Hepatocyte (in vitro differentiated cells): ENCODE data around the gene ZNF407. TPM values are rescaled to one million over a fixed set of nuclear protein-coding genes. Genes with fewer than 3 reads are reported as not detected.

ENCODE experiments used
- DNase-seq: peaks from one replicate; pipeline ENCODE4 v3.0.0-alpha.2; 2016; ENCODE audit warnings: low spot score
- H2AFZ ChIP-seq: fragments of 200-600 bp; sonication (generic); 2 replicates; pipeline ENCODE4 v1.6.0; 2016; ENCODE audit warnings: antibody characterized with exemption, mild to moderate bottlenecking
- H3K27ac ChIP-seq: fragments of 200-600 bp; sonication (generic); 2 replicates; pipeline ENCODE4 v1.5.1; 2016; ENCODE audit warnings: mild to moderate bottlenecking
- H3K27me3 ChIP-seq: fragments of 200-600 bp; sonication (generic); 2 replicates; pipeline ENCODE4 v1.6.1; 2016
- H3K36me3 ChIP-seq: fragments of 200-600 bp; sonication (generic); replicated peaks from 2 replicates; pipeline ENCODE4 v1.5.1; 2016; ENCODE audit warnings: low read depth; ENCODE audit not compliant: insufficient read depth
- H3K4me1 ChIP-seq: fragments of 200-600 bp; sonication (generic); 2 replicates; pipeline ENCODE4 v1.5.1; 2016; ENCODE audit warnings: mild to moderate bottlenecking, moderate library complexity; ENCODE audit not compliant: insufficient read depth
- H3K4me2 ChIP-seq: fragments of 200-600 bp; sonication (generic); 2 replicates; pipeline ENCODE4 v1.6.0; 2016
- H3K4me3 ChIP-seq: fragments of 200-600 bp; sonication (generic); 2 replicates; pipeline ENCODE4 v1.5.1; 2016; ENCODE audit warnings: mild to moderate bottlenecking
- H3K79me2 ChIP-seq: fragments of 200-600 bp; sonication (generic); 2 replicates; pipeline ENCODE4 v1.6.0; 2017; ENCODE audit warnings: mild to moderate bottlenecking
- H3K9me2 ChIP-seq: fragments of 200-600 bp; sonication (generic); replicated peaks from 2 replicates; pipeline ENCODE4 v1.6.0; 2017; ENCODE audit warnings: mild to moderate bottlenecking; ENCODE audit not compliant: insufficient read depth
- H3K9me3 ChIP-seq: fragments of 200-600 bp; sonication (generic); 2 replicates; pipeline ENCODE4 v1.5.1; 2016; ENCODE audit warnings: low read depth, mild to moderate bottlenecking
- H4K20me1 ChIP-seq: fragments of 200-600 bp; sonication (generic); 2 replicates; pipeline ENCODE4 v1.6.0; 2016; ENCODE audit warnings: mild to moderate bottlenecking; ENCODE audit not compliant: insufficient read depth, poor library complexity, severe bottlenecking
- CTCF ChIP-seq: fragments of 200-600 bp; sonication (generic); IDR thresholded peaks from 2 replicates; pipeline ENCODE4 v1.5.1; 2016; ENCODE audit warnings: antibody characterized with exemption, mild to moderate bottlenecking; ENCODE audit not compliant: poor library complexity
- EZH2 ChIP-seq: fragments of 200-600 bp; sonication (generic); IDR thresholded peaks from 2 replicates; pipeline ENCODE4 v1.6.1; 2016; ENCODE audit warnings: antibody characterized with exemption, mild to moderate bottlenecking, borderline replicate concordance
- EZH2phosphoT487 ChIP-seq: fragments of 200-600 bp; sonication (generic); IDR thresholded peaks from one replicate; pipeline ENCODE4 v1.6.1; 2018; ENCODE audit warnings: antibody characterized with exemption, mild to moderate bottlenecking, low read depth, moderate library complexity; ENCODE audit not compliant: unreplicated experiment, severe bottlenecking
- WGBS: methylation state at CpG from one replicate; pipeline ENCODE4 v1.1.6; 2016; ENCODE audit warnings: low lambda C conversion rate; ENCODE audit errors: missing lambda C conversion rate; 5-methylcytosine and 5-hydroxymethylcytosine counted together
- polyA plus RNA-seq: library from polyadenylated mRNA; unstranded; fragments of >200 nt; fragmentation: Nextera tagmentation; extraction: Ambion mirVana; gene quantifications from 2 replicates; pipeline ENCODE4 v1.2.1, GENCODE V29; 2016
- total RNA-seq: library from RNA; depleted of rRNA; stranded (reverse); fragments of >200 nt; gene quantifications from 2 replicates; pipeline ENCODE4 v1.2.3, GENCODE V29; 2014

Gene ZNF407
- total and polyA plus RNA-seq, 2 experiments from 2014 or later, result 3.2 to 12.4 TPM

GRCh38 chr18:74604361-74604760 lies 6.7 kb downstream of the ZNF407 start:
- no peaks in the 10 kb centered on the region for H3K9me2 ChIP-seq
- H3K4me2 ChIP-seq, result no peak overlapping the region

GRCh38 chr18:74604774-74605173 lies 7.1 kb downstream of the ZNF407 start:
- no peaks in the 10 kb centered on the region for H3K9me2 ChIP-seq
- TF ChIP-seq EZH2phosphoT487, result no peak
- no peak for TF ChIP-seq CTCF
- TF ChIP-seq EZH2, result no peak
- H3K4me3 ChIP-seq, result no peak overlapping the region
- H3K36me3 ChIP-seq, result no peaks in the 10 kb centered on the region
- H3K4me2 ChIP-seq, result no peak overlapping the region
- no peak overlapping the region for H3K27ac ChIP-seq
- H3K9me3 ChIP-seq, result no peaks in the 10 kb centered on the region
- peaks cover 4% of the 10 kb centered on the region for H3K4me1 ChIP-seq
- no peak for DNase-seq
- no peak overlapping the region for H2AFZ ChIP-seq
- H3K79me2 ChIP-seq, result peaks cover 90% of the 10 kb centered on the region
- 62% methylated on average over 4 of the region's 4 CpGs for WGBS
- no peaks in the 10 kb centered on the region for H3K27me3 ChIP-seq
- no peaks in the 10 kb centered on the region for H4K20me1 ChIP-seq

More at GRCh38 chr18:74604361-74604760, 6.7 kb downstream of the ZNF407 start:
- H3K4me1 ChIP-seq, result peaks cover 5% of the 10 kb centered on the region
- no peaks in the 10 kb centered on the region for H3K36me3 ChIP-seq
- no peak overlapping the region for H3K4me3 ChIP-seq
- H3K9me3 ChIP-seq, result no peaks in the 10 kb centered on the region
- TF ChIP-seq EZH2 (no peak), CTCF (no peak), EZH2phosphoT487 (no peak)
- no peak overlapping the region for H3K27ac ChIP-seq
- H4K20me1 ChIP-seq, result no peaks in the 10 kb centered on the region
- H3K79me2 ChIP-seq, result peaks cover 90% of the 10 kb centered on the region
- H3K27me3 ChIP-seq, result no peaks in the 10 kb centered on the region
- no peak overlapping the region for H2AFZ ChIP-seq
- no peak for DNase-seq

- H2AFZ ChIP-seq, result no peak overlapping the region
- H3K4me3 ChIP-seq, result no peak overlapping the region
- H3K36me3 ChIP-seq, result no peaks in the 10 kb centered on the region
- H3K4me1 ChIP-seq, result peaks cover 4% of the 10 kb centered on the region
- DNase-seq, result no peak
- H3K4me2 ChIP-seq, result no peak overlapping the region
- peaks cover 78% of the 10 kb centered on the region for H3K79me2 ChIP-seq
- TF ChIP-seq EZH2, result no peak
- TF ChIP-seq CTCF, result no peak
- TF ChIP-seq EZH2phosphoT487, result no peak
- H3K9me2 ChIP-seq, result no peaks in the 10 kb centered on the region
- H4K20me1 ChIP-seq, result no peaks in the 10 kb centered on the region
- H3K27ac ChIP-seq, result no peak overlapping the region
- H3K9me3 ChIP-seq, result no peaks in the 10 kb centered on the region
- H3K27me3 ChIP-seq, result no peaks in the 10 kb centered on the region
- 87% methylated on average over 2 of the region's 2 CpGs for WGBS
Observed at GRCh38 chr18:74608681-74609080, 11.0 kb downstream of the ZNF407 start.

GRCh38 chr18:74609535-74609934 lies 11.9 kb downstream of the ZNF407 start:
- no peaks in the 10 kb centered on the region for H3K9me2 ChIP-seq
- H3K36me3 ChIP-seq, result no peaks in the 10 kb centered on the region
- no peaks in the 10 kb centered on the region for H4K20me1 ChIP-seq
- no peak overlapping the region for H3K4me2 ChIP-seq
- no peaks in the 10 kb centered on the region for H3K9me3 ChIP-seq
- H3K27ac ChIP-seq, result no peak overlapping the region
- WGBS, result 89% methylated on average over 3 of the region's 3 CpGs
- no peak overlapping the region for H3K4me3 ChIP-seq
- no peak overlapping the region for H2AFZ ChIP-seq
- H3K79me2 ChIP-seq, result peaks cover 77% of the 10 kb centered on the region
- peaks cover 4% of the 10 kb centered on the region for H3K4me1 ChIP-seq
- DNase-seq, result no peak
- no peaks in the 10 kb centered on the region for H3K27me3 ChIP-seq
- no peak for TF ChIP-seq EZH2phosphoT487
- no peak for TF ChIP-seq CTCF
- TF ChIP-seq EZH2, result no peak
